Endothelial cell of umbilical vein (primary cell): ENCODE data around the gene COQ9. TPM values are rescaled to one million over a fixed set of nuclear protein-coding genes. Genes with fewer than 3 reads are reported as not detected.

ENCODE experiments used
- BruUV-seq: library from RNA; stranded (reverse); fragments of 400-500 nt; replicated peaks from 2 replicates; lab custom pipeline; 2021; lab: Mats Ljungman, UMichigan
- CTCF ChIA-PET: fragments of 300-600, 350-600 bp; sonication (Branson Sonifier 250); formaldehyde crosslinking; loops from one replicate; lab custom pipeline; 2021; ENCODE audit warnings: antibody characterized with exemption, inconsistent platforms; lab: Charles Lee
- POLR2A ChIA-PET: fragments of 300-600, 350-600 bp; sonication (Branson Sonifier 250); formaldehyde crosslinking; loops from one replicate; lab custom pipeline; 2021; ENCODE audit warnings: antibody characterized with exemption, inconsistent platforms; lab: Charles Lee
- DNase-seq: peaks from one replicate; pipeline ENCODE4 v3.0.0-alpha.2; 2011; ENCODE audit warnings: low read depth, low spot score
- FAIRE-seq: peaks from 2 replicates; lab custom pipeline; 2011; peaks lifted over from hg19 to GRCh38; lab: Jason Lieb, UNC
- H2AFZ ChIP-seq: 2 replicates; pipeline ENCODE4 v1.6.0; 2012; ENCODE audit warnings: low read depth, low read length, control low read depth, inconsistent platforms
- H3K27ac ChIP-seq: 2 replicates; pipeline ENCODE4 v1.5.1; 2011; ENCODE audit warnings: low read depth, mild to moderate bottlenecking, control low read depth, low read length, moderate library complexity; ENCODE audit not compliant: insufficient read depth
- H3K27me3 ChIP-seq, 2 experiments: 2 replicates each; pipeline versions ENCODE4 v1.6.0 to v1.6.1; 2011; ENCODE audit warnings: low read length in 2 of 2, mixed read lengths in 1 of 2; ENCODE audit not compliant: control insufficient read depth in 2 of 2, insufficient read depth in 2 of 2
- H3K36me3 ChIP-seq, 2 experiments: 2 replicates in 1 of 2; 3 replicates in 1 of 2; pipeline ENCODE4 v1.5.1; 2011; ENCODE audit warnings: low read length in 2 of 2, mild to moderate bottlenecking in 1 of 2, moderate library complexity in 1 of 2; ENCODE audit not compliant: control insufficient read depth in 2 of 2, insufficient read depth in 2 of 2; ENCODE audit errors: extremely low read depth in 1 of 2
- H3K4me1 ChIP-seq: 3 replicates; pipeline ENCODE4 v1.5.1; 2011; ENCODE audit warnings: mild to moderate bottlenecking, low read length; ENCODE audit not compliant: control insufficient read depth, insufficient read depth; ENCODE audit errors: extremely low read depth
- H3K4me2 ChIP-seq: 2 replicates; pipeline ENCODE4 v1.6.1; 2011; ENCODE audit warnings: low read length, control low read depth, mixed read lengths; ENCODE audit not compliant: insufficient read depth
- H3K4me3 ChIP-seq, 3 experiments: fragments of 200-600 bp in 1 of 3; sonication (generic), shearing (Covaris generic) in 1 of 3; replicated peaks in 1 of 3; 2 replicates each; pipeline ENCODE4 v1.5.1; 2011 to 2016; ENCODE audit warnings: control low read depth in 3 of 3, low read length in 3 of 3, mild to moderate bottlenecking in 2 of 3, inconsistent platforms in 1 of 3, low read depth in 1 of 3, moderate library complexity in 1 of 3; ENCODE audit not compliant: insufficient read depth in 1 of 3
- H3K79me2 ChIP-seq: 2 replicates; pipeline ENCODE4 v1.6.0; 2012; ENCODE audit warnings: low read length, inconsistent platforms; ENCODE audit not compliant: control insufficient read depth, insufficient read depth
- H3K9ac ChIP-seq: replicated peaks from 2 replicates; pipeline ENCODE3; 2011; ENCODE audit warnings: low read length, control low read depth; ENCODE audit not compliant: insufficient read depth; ENCODE audit errors: extremely low read depth
- H3K9me1 ChIP-seq: replicated peaks from 3 replicates; pipeline ENCODE4 v1.6.0; 2011; ENCODE audit warnings: mild to moderate bottlenecking, low read length; ENCODE audit not compliant: control insufficient read depth, insufficient read depth; ENCODE audit errors: extremely low read depth
- H3K9me3 ChIP-seq: replicated peaks from 2 replicates; pipeline ENCODE4 v1.5.1; 2012; ENCODE audit warnings: low read length, inconsistent platforms; ENCODE audit not compliant: control insufficient read depth, insufficient read depth
- H4K20me1 ChIP-seq: replicated peaks from 2 replicates; pipeline ENCODE3; 2011; ENCODE audit warnings: mild to moderate bottlenecking, low read length; ENCODE audit not compliant: control insufficient read depth, insufficient read depth; ENCODE audit errors: extremely low read depth
- CTCF ChIP-seq, 2 donors: IDR thresholded peaks; 1 replicate in 1 of 2; 2 replicates in 1 of 2; pipeline ENCODE4 v1.5.1; 2011; ENCODE audit warnings: low read length in 2 of 2, mild to moderate bottlenecking in 2 of 2, moderate library complexity in 2 of 2, control low read depth in 1 of 2, inconsistent platforms in 1 of 2, low read depth in 1 of 2; ENCODE audit not compliant: insufficient read depth in 1 of 2; ENCODE audit errors: extremely low read depth in 1 of 2
- EZH2 ChIP-seq: IDR thresholded peaks from 2 replicates; pipeline ENCODE4 v1.6.1; 2012; ENCODE audit warnings: borderline replicate concordance, low read depth, mild to moderate bottlenecking, moderate library complexity, low read length, inconsistent platforms; ENCODE audit not compliant: severe bottlenecking
- FOS ChIP-seq: IDR thresholded peaks from 2 replicates; pipeline ENCODE4 v1.6.1; 2011; ENCODE audit warnings: mild to moderate bottlenecking, low read length, moderate library complexity, borderline replicate concordance; ENCODE audit not compliant: insufficient read depth
- GATA2 ChIP-seq: IDR thresholded peaks from 2 replicates; pipeline ENCODE4 v1.7.0; 2011; ENCODE audit warnings: low read depth, mild to moderate bottlenecking, moderate library complexity, mixed read lengths, low read length; ENCODE audit not compliant: insufficient read length, insufficient read depth
- JUN ChIP-seq: IDR thresholded peaks from 2 replicates; pipeline ENCODE4 v1.6.1; 2011; ENCODE audit warnings: borderline replicate concordance, low read depth; ENCODE audit not compliant: insufficient read length, insufficient read depth
- MAX ChIP-seq: IDR thresholded peaks from 2 replicates; pipeline ENCODE4 v1.6.1; 2011; ENCODE audit not compliant: insufficient read depth, insufficient read length
- MYC ChIP-seq: IDR thresholded peaks from one replicate; pipeline ENCODE4 v1.6.1; 2011; ENCODE audit warnings: mild to moderate bottlenecking, low read depth, low read length
- POLR2A ChIP-seq: IDR thresholded peaks from 2 replicates; pipeline ENCODE4 v1.6.1; 2012; ENCODE audit warnings: low read depth, mild to moderate bottlenecking, control low read depth, low read length
- POLR2AphosphoS5 ChIP-seq: IDR thresholded peaks from 2 replicates; pipeline ENCODE4 v1.6.1; 2012; ENCODE audit warnings: low read depth, mild to moderate bottlenecking, control low read depth, low read length, moderate library complexity; ENCODE audit not compliant: insufficient read depth
- dilution Hi-C: fragments of 300-500 bp; cut with MboI; formaldehyde crosslinking; loops from one replicate; pipeline ENCODE4 v1.15.0; 2019; ENCODE audit warnings: low sequenced_read_pairs; ENCODE audit not compliant: extremely low pct_ligation_motif_present
- intact Hi-C: fragments of 100-400 bp; cut with micrococcal nuclease; formaldehyde crosslinking; loops from one replicate; pipeline ENCODE4 v1.10.0; 2022
- polyA plus RNA-seq, 4 experiments: library from polyadenylated mRNA; depleted of rRNA in 3 of 4; stranded (reverse) in 3 of 4; unstranded in 1 of 4; fragments of >200 nt; gene quantifications; 2 replicates each; pipeline versions ENCODE4 v1.2.1 to v1.2.3, GENCODE V29; 2011 to 2012; ENCODE audit warnings: missing spikeins in 1 of 4
- total RNA-seq: library from RNA; stranded (reverse); gene quantifications from 2 replicates; pipeline ENCODE4 v1.2.3, GENCODE V29; 2021

COQ9 gene
- total and polyA plus RNA-seq, 2 donors (not counting 3 experiments of a cell fraction or from before 2014, with no cell fraction given) = 42.5 to 78.3 TPM

GRCh38 chr16:57473906-57474305 is 26.6 kb downstream of the COQ9 start:
- Histone ChIP-seq H3K27ac (no peak overlapping the region), H2AFZ (no peak overlapping the region), H3K4me3 (no peak overlapping the region), H3K36me3 (peaks cover 11 to 46% of the 10 kb centered on the region in 2 experiments), H3K27me3 (no peaks in the 10 kb centered on the region), H3K9me1 (no peaks in the 10 kb centered on the region), H3K4me1 (peaks cover 24% of the 10 kb centered on the region), H3K9me3 (no peaks in the 10 kb centered on the region), H3K79me2 (peaks cover 10% of the 10 kb centered on the region), H3K9ac (no peak overlapping the region), H4K20me1 (no peaks in the 10 kb centered on the region), H3K4me2 (no peak overlapping the region)
- no TSS peak for BruUV-seq
- CTCF ChIA-PET = interaction anchor here (3.6 to 4.8 kb wide), 2 partner anchors 10 to 47 kb away, joined by 24 to 25 read pairs; partner anchors contain the start of gene POLR2C
- POLR2A ChIA-PET = no interaction called here
- no peak for TF ChIP-seq EZH2
- TF ChIP-seq JUN = no peak
- TF ChIP-seq CTCF (IDR thresholded peaks at IDR 0.05; ENCODE audit: extremely low read depth in 1 of 2, insufficient read depth in 1 of 2, low read depth in 1 of 2, low read length in 2 of 2) = no peak
- TF ChIP-seq POLR2A = no peak
- no peak for TF ChIP-seq GATA2
- TF ChIP-seq MAX = no peak
- TF ChIP-seq FOS = no peak
- TF ChIP-seq MYC = no peak
- no peak for TF ChIP-seq POLR2AphosphoS5
- no peak for DNase-seq
- dilution Hi-C loops (no loop called here), intact Hi-C loops (loop anchor here (10.0 kb wide), 1 partner anchor 171 kb away; no protein-coding TSS in a partner anchor)
- no peak for FAIRE-seq
